DOHH2 (cell line): ENCODE results near the gene LRRC7.

ENCODE experiments used
- EZH2phosphoT487 ChIP-seq: fragments of 200-600 bp; sonication (generic); IDR thresholded peaks from 2 replicates; pipeline ENCODE4 v1.6.1; 2017; ENCODE audit warnings: borderline replicate concordance, mild to moderate bottlenecking, antibody characterized with exemption, low read length, moderate library complexity, mixed read lengths
- TF ChIP-seq, protein P1 (sequence below): fragments of 200-600 bp; sonication (generic); IDR thresholded peaks from one replicate; pipeline ENCODE4 v1.5.1; 2014; ENCODE audit warnings: antibody characterized with exemption, mild to moderate bottlenecking, low read depth, low read length; ENCODE audit not compliant: poor library complexity, severe bottlenecking

- TF ChIP-seq, protein P1, sequence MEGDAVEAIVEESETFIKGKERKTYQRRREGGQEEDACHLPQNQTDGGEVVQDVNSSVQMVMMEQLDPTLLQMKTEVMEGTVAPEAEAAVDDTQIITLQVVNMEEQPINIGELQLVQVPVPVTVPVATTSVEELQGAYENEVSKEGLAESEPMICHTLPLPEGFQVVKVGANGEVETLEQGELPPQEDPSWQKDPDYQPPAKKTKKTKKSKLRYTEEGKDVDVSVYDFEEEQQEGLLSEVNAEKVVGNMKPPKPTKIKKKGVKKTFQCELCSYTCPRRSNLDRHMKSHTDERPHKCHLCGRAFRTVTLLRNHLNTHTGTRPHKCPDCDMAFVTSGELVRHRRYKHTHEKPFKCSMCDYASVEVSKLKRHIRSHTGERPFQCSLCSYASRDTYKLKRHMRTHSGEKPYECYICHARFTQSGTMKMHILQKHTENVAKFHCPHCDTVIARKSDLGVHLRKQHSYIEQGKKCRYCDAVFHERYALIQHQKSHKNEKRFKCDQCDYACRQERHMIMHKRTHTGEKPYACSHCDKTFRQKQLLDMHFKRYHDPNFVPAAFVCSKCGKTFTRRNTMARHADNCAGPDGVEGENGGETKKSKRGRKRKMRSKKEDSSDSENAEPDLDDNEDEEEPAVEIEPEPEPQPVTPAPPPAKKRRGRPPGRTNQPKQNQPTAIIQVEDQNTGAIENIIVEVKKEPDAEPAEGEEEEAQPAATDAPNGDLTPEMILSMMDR, result no peak
- TF ChIP-seq EZH2phosphoT487, result no peak
Observed at GRCh38 chr1:69679965-69680364, 112.2 kb downstream of the LRRC7 start.
